ENCODE data around the gene MDC1. TPM values are rescaled to one million over a fixed set of nuclear protein-coding genes. Genes with fewer than 3 reads are reported as not detected.
A peak's percentile ranks its signal among the peaks of the same experiment; 100 is the strongest.

MDC1 gene
- total RNA-seq, 4 donors from 2014 or later = 10.4 to 27.0 (median 16.3) TPM

- H3K9me3 ChIP-seq = no peaks in the 10 kb centered on the region
- DNase-seq (ENCODE audit: low spot score in 2 of 2) = no peak
- H3K27me3 ChIP-seq = no peaks in the 10 kb centered on the region
- peak overlapping the region; percentile 98 for H3K27ac ChIP-seq
- no peaks in the 10 kb centered on the region for H3K36me3 ChIP-seq
- H3K4me3 ChIP-seq = peak overlapping the region; percentile 68
- peaks cover 57% of the 10 kb centered on the region for H3K4me1 ChIP-seq
- TF ChIP-seq EP300 (IDR thresholded peaks at IDR 0.05) = no peak
- TF ChIP-seq POLR2A (IDR thresholded peaks at IDR 0.05) = no peak
- TF ChIP-seq, protein P1, sequence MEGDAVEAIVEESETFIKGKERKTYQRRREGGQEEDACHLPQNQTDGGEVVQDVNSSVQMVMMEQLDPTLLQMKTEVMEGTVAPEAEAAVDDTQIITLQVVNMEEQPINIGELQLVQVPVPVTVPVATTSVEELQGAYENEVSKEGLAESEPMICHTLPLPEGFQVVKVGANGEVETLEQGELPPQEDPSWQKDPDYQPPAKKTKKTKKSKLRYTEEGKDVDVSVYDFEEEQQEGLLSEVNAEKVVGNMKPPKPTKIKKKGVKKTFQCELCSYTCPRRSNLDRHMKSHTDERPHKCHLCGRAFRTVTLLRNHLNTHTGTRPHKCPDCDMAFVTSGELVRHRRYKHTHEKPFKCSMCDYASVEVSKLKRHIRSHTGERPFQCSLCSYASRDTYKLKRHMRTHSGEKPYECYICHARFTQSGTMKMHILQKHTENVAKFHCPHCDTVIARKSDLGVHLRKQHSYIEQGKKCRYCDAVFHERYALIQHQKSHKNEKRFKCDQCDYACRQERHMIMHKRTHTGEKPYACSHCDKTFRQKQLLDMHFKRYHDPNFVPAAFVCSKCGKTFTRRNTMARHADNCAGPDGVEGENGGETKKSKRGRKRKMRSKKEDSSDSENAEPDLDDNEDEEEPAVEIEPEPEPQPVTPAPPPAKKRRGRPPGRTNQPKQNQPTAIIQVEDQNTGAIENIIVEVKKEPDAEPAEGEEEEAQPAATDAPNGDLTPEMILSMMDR (IDR thresholded peaks at IDR 0.05) = no peak
- no peak for TF ChIP-seq POLR2AphosphoS5 (IDR thresholded peaks at IDR 0.05)
- WGBS = 67% methylated on average over 10 of the region's 11 CpGs
These were observed 27.8 kb downstream of the MDC1 start for GRCh38 chr6:30689022-30689865.

- 51% methylated on average over 9 of the region's 9 CpGs for WGBS
- peaks cover 64% of the 10 kb centered on the region for H3K4me1 ChIP-seq
- H3K9me3 ChIP-seq = no peaks in the 10 kb centered on the region
- no peak for DNase-seq (ENCODE audit: low spot score in 2 of 2)
- H3K36me3 ChIP-seq = no peaks in the 10 kb centered on the region
- peak overlapping the region; percentile 68 for H3K4me3 ChIP-seq
- no peaks in the 10 kb centered on the region for H3K27me3 ChIP-seq
- TF ChIP-seq, protein P1 (IDR thresholded peaks at IDR 0.05) = no peak
- TF ChIP-seq EP300 (IDR thresholded peaks at IDR 0.05) = no peak
- TF ChIP-seq POLR2AphosphoS5 (IDR thresholded peaks at IDR 0.05) = no peak
- TF ChIP-seq POLR2A (IDR thresholded peaks at IDR 0.05) = no peak
- H3K27ac ChIP-seq = peak overlapping the region; percentile 98
These were observed 28.5 kb downstream of the MDC1 start for GRCh38 chr6:30688569-30688968.

DNA sequence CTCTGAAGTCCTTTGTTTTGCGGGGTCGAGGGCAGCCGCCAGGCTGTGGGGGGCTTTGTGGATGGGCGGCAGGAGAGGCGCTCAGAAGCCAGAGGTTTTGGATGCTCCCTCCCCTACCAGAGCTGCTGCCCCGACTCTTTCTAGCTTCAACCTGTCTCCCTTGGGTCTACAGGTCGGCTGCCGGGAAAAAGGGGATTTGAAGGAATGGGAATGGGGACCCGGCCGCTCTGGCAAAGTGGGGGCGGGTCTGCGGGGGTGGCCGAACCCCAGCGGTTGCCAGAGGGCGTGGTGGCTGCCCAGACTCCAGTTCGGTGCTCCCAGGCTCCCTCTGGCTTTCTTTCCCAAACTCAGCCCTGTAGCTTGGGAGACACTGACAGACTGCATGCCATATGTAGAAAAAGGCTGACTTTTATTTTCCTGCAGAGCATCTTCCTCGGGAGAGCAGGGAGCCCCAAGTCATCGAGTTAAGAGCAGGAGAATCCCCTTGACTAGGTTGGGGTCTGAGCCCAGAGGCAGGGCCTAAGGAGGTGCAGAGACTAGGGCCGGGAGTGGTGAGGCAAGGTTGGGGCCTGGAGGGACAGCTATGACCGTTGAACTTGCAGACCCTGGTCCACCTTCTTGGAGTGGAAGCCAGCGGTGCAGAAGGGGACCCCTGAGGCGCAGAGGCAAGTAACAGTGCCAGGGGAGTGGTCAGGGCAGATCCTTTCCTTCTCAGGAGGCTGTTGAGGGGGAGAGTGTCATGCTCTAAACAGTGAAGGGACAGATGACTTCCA lies 29.2 kb downstream of the MDC1 start:
- no peak for DNase-seq (ENCODE audit: low spot score in 2 of 2)
- WGBS = 7% methylated on average over 11 of the region's 22 CpGs
- peaks cover 71% of the 10 kb centered on the region for H3K4me1 ChIP-seq
- H3K36me3 ChIP-seq = no peaks in the 10 kb centered on the region
- peak in 1 of 2 donors; percentile 10 for TF ChIP-seq POLR2A (IDR thresholded peaks at IDR 0.05)
- no peak for TF ChIP-seq EP300 (IDR thresholded peaks at IDR 0.05)
- no peaks in the 10 kb centered on the region for H3K27me3 ChIP-seq
- peak overlapping the region; percentile 68 for H3K4me3 ChIP-seq
- no peaks in the 10 kb centered on the region for H3K9me3 ChIP-seq
- H3K27ac ChIP-seq = peak overlapping the region; percentile 98

DNA sequence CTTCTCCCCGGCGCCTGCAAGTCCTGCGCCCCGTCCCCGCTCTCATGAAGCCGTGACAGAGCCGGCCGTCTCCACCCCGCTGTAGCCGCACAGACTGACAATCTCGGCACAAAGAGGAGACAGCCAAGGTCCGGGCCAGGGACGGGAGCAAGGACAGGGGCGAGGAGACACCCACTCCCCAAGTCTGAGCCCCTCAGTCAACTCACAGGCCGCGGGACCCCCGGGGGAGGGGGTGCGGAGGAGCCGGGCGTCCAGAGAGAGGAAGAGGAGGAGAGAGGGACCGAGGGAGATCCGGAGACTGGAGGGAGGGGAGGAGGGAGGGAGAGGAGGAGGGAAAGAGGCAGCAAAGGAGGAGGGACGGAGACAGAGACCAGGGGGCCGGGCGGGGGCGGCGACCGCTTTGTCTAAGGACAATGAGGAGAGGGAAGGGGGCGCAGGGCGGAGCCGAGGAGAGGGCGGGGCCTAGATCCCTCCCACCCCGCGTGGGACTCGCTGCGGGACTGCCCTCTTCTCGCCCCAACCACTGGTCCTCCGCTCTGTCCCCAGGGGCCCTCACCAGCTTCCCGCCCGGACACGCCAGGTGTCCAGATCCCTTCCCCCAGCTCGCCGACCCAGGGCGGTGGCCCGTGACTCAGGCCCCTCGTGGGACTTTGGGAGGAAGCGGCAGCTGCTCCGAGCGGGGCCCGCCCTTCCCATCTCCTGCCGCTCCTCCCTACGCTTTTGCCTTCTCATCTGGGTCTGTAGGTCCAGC lies 30.0 kb downstream of the MDC1 start:
- no peaks in the 10 kb centered on the region for H3K9me3 ChIP-seq
- peak; percentile 98 for DNase-seq (ENCODE audit: low spot score in 2 of 2)
- no peaks in the 10 kb centered on the region for H3K36me3 ChIP-seq
- peak; percentile 85 to 91 (median 90) for TF ChIP-seq POLR2AphosphoS5 (IDR thresholded peaks at IDR 0.05)
- TF ChIP-seq, protein P1 (IDR thresholded peaks at IDR 0.05) = no peak
- peak in 1 of 2 donors; percentile 57 for TF ChIP-seq POLR2A (IDR thresholded peaks at IDR 0.05)
- WGBS = under 1% methylated on average over 49 of the region's 52 CpGs
- H3K27ac ChIP-seq = peak overlapping the region; percentile 98
- H3K27me3 ChIP-seq = no peaks in the 10 kb centered on the region
- peaks cover 79% of the 10 kb centered on the region for H3K4me1 ChIP-seq
- H3K4me3 ChIP-seq = peak overlapping the region; percentile 68

DNA sequence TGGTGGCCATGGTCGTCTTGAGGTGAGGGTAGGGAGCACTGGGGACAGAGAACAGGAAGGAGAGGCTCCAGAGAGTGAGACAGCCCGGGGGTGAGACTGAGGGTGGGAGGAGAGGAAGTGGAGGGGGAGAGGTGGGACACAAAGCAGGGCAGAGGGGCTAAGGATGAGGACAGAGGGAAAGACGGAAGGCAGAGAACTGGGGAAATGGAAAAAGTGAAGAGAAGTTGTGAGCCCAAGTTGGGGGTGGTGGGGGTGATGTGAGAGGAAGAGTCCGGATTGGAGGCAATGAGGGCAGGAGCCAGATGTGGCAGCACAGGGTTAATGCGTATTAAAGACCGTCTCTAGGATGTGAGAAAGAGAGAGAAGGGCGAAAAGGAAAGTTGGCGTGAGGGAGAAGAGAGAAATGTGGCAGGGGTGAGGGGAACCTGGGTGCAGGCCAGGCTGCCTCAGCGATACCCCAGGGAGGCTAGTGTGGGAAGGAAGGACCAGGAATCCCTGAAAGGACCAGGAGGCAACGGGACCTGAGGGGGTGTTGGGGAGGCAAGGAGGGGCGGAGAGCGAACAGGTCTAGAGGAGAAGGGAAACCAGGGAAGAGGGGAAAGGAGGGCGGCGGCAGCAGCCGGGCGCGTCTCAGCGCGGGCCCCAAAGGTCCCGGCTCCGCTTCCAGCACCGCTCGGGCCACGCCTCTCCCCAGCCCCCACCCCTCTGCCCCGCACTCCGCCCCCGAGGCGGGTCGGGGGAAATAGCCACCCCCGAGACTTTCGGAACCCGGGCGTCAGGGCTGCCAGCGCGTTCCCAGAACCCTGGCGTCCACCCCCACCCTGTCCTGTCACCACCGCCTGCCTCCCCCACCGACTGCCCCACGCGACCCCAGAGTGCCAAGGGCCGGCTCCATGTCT lies 30.8 kb downstream of the MDC1 start, which contains the start of gene PPP1R18:
Gene PPP1R18 (minus strand): TSS at position 637 of the 899 bp plus-strand sequence. CDS start 627 bp downstream, at position 10.
- Histone ChIP-seq H3K27ac (peak within 1 kb of the TSS; percentile 98), H3K9me3 (no peaks in the 10 kb centered on the region), H3K36me3 (no peaks in the 10 kb centered on the region), H3K27me3 (no peaks in the 10 kb centered on the region), H3K4me1 (peaks cover 82% of the 10 kb centered on the region), H3K4me3 (peak within 1 kb of the TSS; percentile 68)
- WGBS = under 1% methylated on average over 38 of the region's 41 CpGs
- DNase-seq (ENCODE audit: low spot score in 2 of 2) = peak; percentile 89 to 94
- TF ChIP-seq EP300 (IDR thresholded peaks at IDR 0.05) = no peak
- TF ChIP-seq POLR2A (IDR thresholded peaks at IDR 0.05) = no peak
- no peak for TF ChIP-seq POLR2AphosphoS5 (IDR thresholded peaks at IDR 0.05)
- TF ChIP-seq, protein P1 (IDR thresholded peaks at IDR 0.05) = no peak
